Activated T-cell treated with anti-CD3 and anti-CD28 coated beads, Interleukin-2, amount 50 U/mL, for 24 hours (primary cell): Measurements from ENCODE around the gene VARS1.
"Not testable (repeated sequence)": the region's sequence is repeated elsewhere in the genome, so short reads cannot be mapped to it uniquely, and the experiment has no call there.

Experiments used
- DNase-seq: peaks from one replicate; pipeline ENCODE4 v3.0.0-alpha.2; 2020
- H3K27ac Mint-ChIP-seq: 2 replicates; pipeline ENCODE4 v1.8.0; 2020; ENCODE audit warnings: mild to moderate bottlenecking, mixed read lengths
- H3K27me3 Mint-ChIP-seq: 2 replicates; pipeline ENCODE4 v1.8.0; 2020; ENCODE audit warnings: mixed read lengths
- H3K36me3 Mint-ChIP-seq: 2 replicates; pipeline ENCODE4 v1.8.0; 2020; ENCODE audit warnings: low read depth, mixed read lengths
- H3K4me1 Mint-ChIP-seq: 2 replicates; pipeline ENCODE4 v1.8.0; 2020; ENCODE audit warnings: low read depth, mixed read lengths
- H3K4me3 Mint-ChIP-seq: 2 replicates; pipeline ENCODE4 v1.8.0; 2020; ENCODE audit warnings: mild to moderate bottlenecking, moderate library complexity, mixed read lengths
- H3K9me3 Mint-ChIP-seq: 2 replicates; pipeline ENCODE4 v1.8.0; 2020; ENCODE audit warnings: mixed read lengths

Gene VARS1

GRCh38 chr6:31795616-31796298 lies at the start of gene VARS1:
Gene VARS1, minus strand, starts transcription at chr6:31795752. Its CDS starts 535 bp downstream, at chr6:31795217.
- Mint-ChIP-seq H3K9me3 (no peaks in the 10 kb centered on the region), H3K27me3 (no peaks in the 10 kb centered on the region), H3K36me3 (peaks cover 74% of the 10 kb centered on the region), H3K27ac (peak within 1 kb of the TSS; percentile 99), H3K4me3 (peak within 1 kb of the TSS; percentile 95), H3K4me1 (peaks cover 51% of the 10 kb centered on the region)
- peak; percentile 92 for DNase-seq

GRCh38 chr6:31844507-31844906 lies 49.0 kb upstream of the VARS1 start:
- Mint-ChIP-seq H3K27ac (peak overlapping the region; percentile 29), H3K27me3 (no peaks in the 10 kb centered on the region), H3K4me1 (peaks cover 5% of the 10 kb centered on the region), H3K4me3 (no peak overlapping the region), H3K36me3 (peaks cover 27% of the 10 kb centered on the region), H3K9me3 (no peaks in the 10 kb centered on the region)
- DNase-seq = no peak

- Mint-ChIP-seq H3K4me3 (no peak overlapping the region), H3K4me1 (peaks cover 18% of the 10 kb centered on the region), H3K9me3 (no peaks in the 10 kb centered on the region), H3K36me3 (peaks cover 52% of the 10 kb centered on the region), H3K27ac (peak overlapping the region; percentile 98), H3K27me3 (no peaks in the 10 kb centered on the region)
- no peak for DNase-seq
These were observed 46.5 kb upstream of the VARS1 start for GRCh38 chr6:31842053-31842452.

GRCh38 chr6:31839779-31840126 lies 44.2 kb upstream of the VARS1 start:
- H3K9me3 Mint-ChIP-seq, DNase-seq, H3K27me3 Mint-ChIP-seq: not testable (repeated sequence)
- Mint-ChIP-seq H3K4me1 (peaks cover 22% of the 10 kb centered on the region), H3K27ac (peak overlapping the region; percentile 98), H3K36me3 (peaks cover 75% of the 10 kb centered on the region), H3K4me3 (peak overlapping the region; percentile 99)

- no peak for DNase-seq
- H3K9me3 Mint-ChIP-seq = no peaks in the 10 kb centered on the region
- peak overlapping the region; percentile 99 for H3K4me3 Mint-ChIP-seq
- H3K4me1 Mint-ChIP-seq = peaks cover 25% of the 10 kb centered on the region
- peak overlapping the region; percentile 98 for H3K27ac Mint-ChIP-seq
- no peaks in the 10 kb centered on the region for H3K27me3 Mint-ChIP-seq
- H3K36me3 Mint-ChIP-seq = peaks cover 80% of the 10 kb centered on the region
These were observed 43.4 kb upstream of the VARS1 start for GRCh38 chr6:31838968-31839367.

- H3K9me3 Mint-ChIP-seq, DNase-seq, H3K27me3 Mint-ChIP-seq: not testable (repeated sequence)
- Mint-ChIP-seq H3K4me3 (peak overlapping the region; percentile 99), H3K27ac (peak overlapping the region; percentile 98), H3K4me1 (peaks cover 26% of the 10 kb centered on the region), H3K36me3 (peaks cover 80% of the 10 kb centered on the region)
These were observed 42.6 kb upstream of the VARS1 start for GRCh38 chr6:31838114-31838553.

- Mint-ChIP-seq H3K36me3 (peaks cover 79% of the 10 kb centered on the region), H3K27me3 (no peaks in the 10 kb centered on the region), H3K4me1 (peaks cover 29% of the 10 kb centered on the region), H3K27ac (peak overlapping the region; percentile 98), H3K4me3 (peak overlapping the region; percentile 99), H3K9me3 (no peaks in the 10 kb centered on the region)
- no peak for DNase-seq
These were observed 42.0 kb upstream of the VARS1 start for GRCh38 chr6:31837369-31838113.

- peak overlapping the region; percentile 98 for H3K27ac Mint-ChIP-seq
- peak overlapping the region; percentile 99 for H3K4me3 Mint-ChIP-seq
- no peaks in the 10 kb centered on the region for H3K9me3 Mint-ChIP-seq
- peaks cover 76% of the 10 kb centered on the region for H3K36me3 Mint-ChIP-seq
- no peaks in the 10 kb centered on the region for H3K27me3 Mint-ChIP-seq
- no peak for DNase-seq
- peaks cover 31% of the 10 kb centered on the region for H3K4me1 Mint-ChIP-seq
These were observed 41.2 kb upstream of the VARS1 start for GRCh38 chr6:31836474-31837368.

GRCh38 chr6:31836047-31836473 lies 40.5 kb upstream of the VARS1 start:
- Mint-ChIP-seq H3K9me3 (no peaks in the 10 kb centered on the region), H3K27me3 (no peaks in the 10 kb centered on the region), H3K36me3 (peaks cover 78% of the 10 kb centered on the region), H3K4me3 (peak overlapping the region; percentile 99), H3K4me1 (peaks cover 37% of the 10 kb centered on the region), H3K27ac (peak overlapping the region; percentile 98)
- DNase-seq = no peak

GRCh38 chr6:31834367-31835250 lies 39.1 kb upstream of the VARS1 start:
- H3K27ac Mint-ChIP-seq = peak overlapping the region; percentile 98
- DNase-seq = peak; percentile 90
- H3K9me3 Mint-ChIP-seq = no peaks in the 10 kb centered on the region
- H3K27me3 Mint-ChIP-seq = no peaks in the 10 kb centered on the region
- peaks cover 77% of the 10 kb centered on the region for H3K36me3 Mint-ChIP-seq
- H3K4me1 Mint-ChIP-seq = peaks cover 37% of the 10 kb centered on the region
- H3K4me3 Mint-ChIP-seq = peak overlapping the region; percentile 99

- H3K9me3 Mint-ChIP-seq = no peaks in the 10 kb centered on the region
- no peak for DNase-seq
- H3K27ac Mint-ChIP-seq = peak overlapping the region; percentile 89
- peaks cover 31% of the 10 kb centered on the region for H3K4me1 Mint-ChIP-seq
- peaks cover 53% of the 10 kb centered on the region for H3K36me3 Mint-ChIP-seq
- no peaks in the 10 kb centered on the region for H3K27me3 Mint-ChIP-seq
- H3K4me3 Mint-ChIP-seq = peak overlapping the region; percentile 88
These were observed 36.0 kb upstream of the VARS1 start for GRCh38 chr6:31831350-31832215.

- peaks cover 36% of the 10 kb centered on the region for H3K4me1 Mint-ChIP-seq
- H3K4me3 Mint-ChIP-seq = peak overlapping the region; percentile 88
- H3K27ac Mint-ChIP-seq = peak overlapping the region; percentile 89
- no peaks in the 10 kb centered on the region for H3K27me3 Mint-ChIP-seq
- no peaks in the 10 kb centered on the region for H3K9me3 Mint-ChIP-seq
- peaks cover 46% of the 10 kb centered on the region for H3K36me3 Mint-ChIP-seq
- no peak for DNase-seq
These were observed 35.4 kb upstream of the VARS1 start for GRCh38 chr6:31830886-31831335.
